Mesodermal cell (in vitro differentiated cells): ENCODE results near the gene FGF16.

Experiments
- H3K27ac ChIP-seq: 2 replicates; pipeline ENCODE4 v1.7.0; 2013; ENCODE audit warnings: mild to moderate bottlenecking, low read depth, low read length, moderate library complexity; ENCODE audit not compliant: severe bottlenecking
- H3K36me3 ChIP-seq: 2 replicates; pipeline ENCODE4 v1.7.1; 2013; ENCODE audit warnings: mild to moderate bottlenecking, low read length, moderate library complexity; ENCODE audit not compliant: control insufficient read depth, insufficient read depth
- H3K4me1 ChIP-seq: one replicate; pipeline ENCODE4 v1.7.1; 2013; ENCODE audit warnings: mild to moderate bottlenecking, low read length; ENCODE audit not compliant: insufficient read depth, control insufficient read depth, poor library complexity, severe bottlenecking
- H3K4me3 ChIP-seq: 2 replicates; pipeline ENCODE4 v1.7.0; 2013; ENCODE audit warnings: low read length, control low read depth, mild to moderate bottlenecking; ENCODE audit not compliant: insufficient read depth, poor library complexity, severe bottlenecking; ENCODE audit errors: extremely low read depth
- H3K9me3 ChIP-seq: 2 replicates; pipeline ENCODE4 v1.7.1; 2013; ENCODE audit warnings: mild to moderate bottlenecking, low read length, moderate library complexity; ENCODE audit not compliant: control insufficient read depth
- WGBS, 2 experiments: methylation state at CpG; one replicate each; pipeline ENCODE4 v1.1.5; 2013; ENCODE audit warnings: missing lambda C conversion rate in 2 of 2; ENCODE audit not compliant: insufficient coverage in 2 of 2; 5-methylcytosine and 5-hydroxymethylcytosine counted together

Gene FGF16

GRCh38 chrX:77428551-77428950, 18.6 kb upstream of the FGF16 start:
- Histone ChIP-seq H3K4me1 (no peaks in the 10 kb centered on the region), H3K27ac (no peak overlapping the region), H3K4me3 (no peak overlapping the region), H3K9me3 (no peaks in the 10 kb centered on the region), H3K36me3 (no peaks in the 10 kb centered on the region)
- no CpG with 5 or more reads among the region's 1 CpG for WGBS, 2 experiments

GRCh38 chrX:77431227-77431626, 16.0 kb upstream of the FGF16 start:
- Histone ChIP-seq H3K36me3 (no peaks in the 10 kb centered on the region), H3K4me3 (no peak overlapping the region), H3K4me1 (no peaks in the 10 kb centered on the region), H3K9me3 (no peaks in the 10 kb centered on the region), H3K27ac (no peak overlapping the region)
- WGBS, 2 experiments = 75 to 83% methylated on average over 2 to 3 of the region's 5 CpGs

- WGBS, 2 experiments = no CpG with 5 or more reads among the region's 1 CpG
- Histone ChIP-seq H3K4me3 (no peak overlapping the region), H3K27ac (no peak overlapping the region), H3K36me3 (no peaks in the 10 kb centered on the region), H3K4me1 (no peaks in the 10 kb centered on the region), H3K9me3 (no peaks in the 10 kb centered on the region)
Measured at GRCh38 chrX:77433001-77433400, 14.2 kb upstream of the FGF16 start.

GRCh38 chrX:77434962-77435361, 12.2 kb upstream of the FGF16 start:
- no peaks in the 10 kb centered on the region for H3K9me3 ChIP-seq
- no peak overlapping the region for H3K4me3 ChIP-seq
- no peaks in the 10 kb centered on the region for H3K4me1 ChIP-seq
- H3K36me3 ChIP-seq = no peaks in the 10 kb centered on the region
- WGBS, 2 experiments = no CpG with 5 or more reads among the region's 3 CpGs
- no peak overlapping the region for H3K27ac ChIP-seq

GRCh38 chrX:77436271-77436670, 10.9 kb upstream of the FGF16 start:
- Histone ChIP-seq H3K9me3 (no peaks in the 10 kb centered on the region), H3K36me3 (no peaks in the 10 kb centered on the region), H3K27ac (no peak overlapping the region), H3K4me3 (no peak overlapping the region), H3K4me1 (no peaks in the 10 kb centered on the region)

GRCh38 chrX:77436682-77437081, 10.5 kb upstream of the FGF16 start:
- no peaks in the 10 kb centered on the region for H3K9me3 ChIP-seq
- WGBS, 2 experiments = 50% methylated on average over 1 of the region's 1 CpG; no CpG with 5 or more reads in 1 of the 2 experiments
- no peaks in the 10 kb centered on the region for H3K4me1 ChIP-seq
- no peak overlapping the region for H3K4me3 ChIP-seq
- H3K36me3 ChIP-seq = no peaks in the 10 kb centered on the region
- H3K27ac ChIP-seq = no peak overlapping the region

GRCh38 chrX:77440330-77440729, 6.9 kb upstream of the FGF16 start:
- Histone ChIP-seq H3K4me3 (no peak overlapping the region), H3K4me1 (peaks cover 5% of the 10 kb centered on the region), H3K36me3 (no peaks in the 10 kb centered on the region), H3K9me3 (no peaks in the 10 kb centered on the region), H3K27ac (no peak overlapping the region)
- no CpG with 5 or more reads among the region's 4 CpGs for WGBS, 2 experiments

- Histone ChIP-seq H3K9me3 (no peaks in the 10 kb centered on the region), H3K4me3 (no peak overlapping the region), H3K27ac (no peak overlapping the region), H3K4me1 (peaks cover 5% of the 10 kb centered on the region), H3K36me3 (no peaks in the 10 kb centered on the region)
- WGBS, 2 experiments = no CpG with 5 or more reads among the region's 1 CpG
Measured at GRCh38 chrX:77441033-77441432, 6.2 kb upstream of the FGF16 start.

GRCh38 chrX:77441479-77441878, 5.7 kb upstream of the FGF16 start:
- peaks cover 5% of the 10 kb centered on the region for H3K4me1 ChIP-seq
- H3K27ac ChIP-seq = no peak overlapping the region
- no peak overlapping the region for H3K4me3 ChIP-seq
- H3K36me3 ChIP-seq = no peaks in the 10 kb centered on the region
- H3K9me3 ChIP-seq = no peaks in the 10 kb centered on the region

- Histone ChIP-seq H3K4me3 (no peak overlapping the region), H3K36me3 (no peaks in the 10 kb centered on the region), H3K4me1 (peaks cover 7% of the 10 kb centered on the region), H3K27ac (no peak overlapping the region), H3K9me3 (no peaks in the 10 kb centered on the region)
- WGBS, 2 experiments = no CpG with 5 or more reads among the region's 1 CpG
Measured at GRCh38 chrX:77442728-77443127, 4.5 kb upstream of the FGF16 start.

- WGBS, 2 experiments = no CpG with 5 or more reads among the region's 1 CpG
- Histone ChIP-seq H3K4me3 (no peak overlapping the region), H3K36me3 (no peaks in the 10 kb centered on the region), H3K4me1 (peaks cover 7% of the 10 kb centered on the region), H3K27ac (no peak overlapping the region), H3K9me3 (no peaks in the 10 kb centered on the region)
Measured at GRCh38 chrX:77444075-77444474, 3.1 kb upstream of the FGF16 start.

- no peak overlapping the region for H3K4me3 ChIP-seq
- H3K4me1 ChIP-seq = peaks cover 7% of the 10 kb centered on the region
- no peak overlapping the region for H3K27ac ChIP-seq
- H3K9me3 ChIP-seq = no peaks in the 10 kb centered on the region
- no peaks in the 10 kb centered on the region for H3K36me3 ChIP-seq
- WGBS, 2 experiments = 0% methylated on average over 1 of the region's 3 CpGs; no CpG with 5 or more reads in 1 of the 2 experiments
Measured at GRCh38 chrX:77444545-77444944, 2.6 kb upstream of the FGF16 start.
